Ishikawa (cell line): Measurements from ENCODE around the gene RMDN2.

Experiments used
- CEBPB ChIP-seq: IDR thresholded peaks from 2 replicates; pipeline ENCODE4 v1.6.1; 2012
- CREB1 ChIP-seq: IDR thresholded peaks from 2 replicates; pipeline ENCODE4 v1.6.1; 2012; ENCODE audit warnings: low read depth
- EGR1 ChIP-seq: IDR thresholded peaks from 2 replicates; pipeline ENCODE4 v1.6.1; 2012
- EP300 ChIP-seq: IDR thresholded peaks from 2 replicates; pipeline ENCODE4 v1.6.1; 2012; ENCODE audit warnings: borderline replicate concordance
- FOXM1 ChIP-seq: IDR thresholded peaks from 2 replicates; pipeline ENCODE4 v1.6.1; 2012; ENCODE audit warnings: low read depth, borderline replicate concordance
- NFIC ChIP-seq: IDR thresholded peaks from 2 replicates; pipeline ENCODE4 v1.6.1; 2012
- RAD21 ChIP-seq: IDR thresholded peaks from 2 replicates; pipeline ENCODE4 v1.6.1; 2012; ENCODE audit warnings: low read depth
- TAF1 ChIP-seq: IDR thresholded peaks from 2 replicates; pipeline ENCODE4 v1.6.1; 2012; ENCODE audit warnings: low read depth, mild to moderate bottlenecking
- TCF12 ChIP-seq: IDR thresholded peaks from 2 replicates; pipeline ENCODE4 v1.6.1; 2012; ENCODE audit warnings: low read depth
- TEAD4 ChIP-seq: IDR thresholded peaks from 2 replicates; pipeline ENCODE4 v1.6.1; 2012
- YY1 ChIP-seq: IDR thresholded peaks from 2 replicates; pipeline ENCODE4 v1.6.1; 2012; ENCODE audit warnings: low read depth
- ZBTB7A ChIP-seq: IDR thresholded peaks from 2 replicates; pipeline ENCODE4 v1.6.1; 2012; ENCODE audit warnings: low read depth
- TF ChIP-seq, protein P1 (sequence below): IDR thresholded peaks from 2 replicates; pipeline ENCODE4 v1.6.1; 2012
- TF ChIP-seq, protein P2 (sequence below): IDR thresholded peaks from 2 replicates; pipeline ENCODE4 v1.6.1; 2012; ENCODE audit warnings: low read depth, mild to moderate bottlenecking
- TF ChIP-seq, protein P3 (sequence below): IDR thresholded peaks from 2 replicates; pipeline ENCODE4 v1.6.1; 2012

The RMDN2 gene

DNA sequence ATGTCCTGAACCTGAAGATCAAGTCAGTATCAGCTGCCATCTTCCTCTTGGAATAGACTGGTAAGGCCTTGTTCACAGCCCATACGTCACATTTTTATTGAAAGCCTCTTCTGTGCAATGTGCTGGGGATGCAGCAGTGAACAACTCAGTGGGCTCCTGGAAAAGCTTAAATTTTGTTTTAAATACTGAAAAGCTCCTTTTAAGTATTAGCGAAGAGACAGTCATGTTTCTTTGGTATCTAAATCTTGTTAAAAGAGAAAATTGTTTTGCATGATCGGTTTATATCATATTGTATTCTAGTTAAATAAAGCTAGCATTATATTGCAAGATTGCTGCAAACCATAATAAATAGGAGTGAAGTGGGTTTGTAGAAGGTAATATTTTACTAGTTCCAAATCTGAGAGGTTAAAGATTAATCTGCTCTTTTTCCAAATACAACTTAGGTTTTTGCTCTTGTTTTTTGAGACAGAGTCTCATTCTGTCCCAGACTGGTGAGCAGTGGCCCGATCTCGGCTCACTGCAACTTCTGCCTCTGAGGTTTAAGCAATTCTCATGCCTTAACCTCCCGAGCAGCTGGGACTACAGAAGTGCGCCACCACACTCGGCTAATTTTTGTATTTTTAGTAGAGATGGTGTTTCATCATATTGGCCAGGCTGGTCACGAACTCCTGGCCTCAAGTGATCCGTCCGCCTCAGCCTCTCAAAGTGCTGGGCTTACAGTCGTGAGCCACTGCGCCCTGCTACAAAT lies 1.6 kb upstream of the RMDN2 start:
- TF ChIP-seq NFIC = no peak
- no peak for TF ChIP-seq TCF12
- TF ChIP-seq YY1 = no peak
- TF ChIP-seq FOXM1 = no peak

DNA sequence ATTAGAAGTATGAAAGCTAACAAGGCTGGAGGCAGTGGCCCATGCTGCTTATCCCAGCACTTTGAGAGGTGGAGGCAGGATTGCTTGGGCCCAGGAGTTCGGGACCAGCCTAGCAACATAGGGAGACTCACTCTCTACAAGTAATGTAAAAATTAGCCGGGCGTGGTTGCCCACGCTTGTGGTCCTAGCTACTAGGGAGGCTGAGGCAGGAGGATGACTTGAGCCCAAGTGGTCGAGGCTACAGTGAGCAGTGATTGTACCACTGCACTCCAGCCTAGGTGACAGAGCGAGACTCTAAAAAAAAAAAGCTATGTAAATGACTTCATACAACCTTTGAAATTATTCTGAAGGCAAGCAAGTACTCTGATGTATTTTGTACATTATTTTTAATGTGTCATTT lies 1.5 kb downstream of the RMDN2 start:
- TF ChIP-seq EGR1 (no peak), NFIC (no peak), ZBTB7A (no peak), CEBPB (no peak), RAD21 (no peak), FOXM1 (no peak), EP300 (no peak), TAF1 (no peak), TCF12 (no peak), CREB1 (no peak), YY1 (no peak), TEAD4 (no peak)
- TF ChIP-seq, protein P1, sequence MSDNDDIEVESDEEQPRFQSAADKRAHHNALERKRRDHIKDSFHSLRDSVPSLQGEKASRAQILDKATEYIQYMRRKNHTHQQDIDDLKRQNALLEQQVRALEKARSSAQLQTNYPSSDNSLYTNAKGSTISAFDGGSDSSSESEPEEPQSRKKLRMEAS = no peak
- TF ChIP-seq, protein P2, sequence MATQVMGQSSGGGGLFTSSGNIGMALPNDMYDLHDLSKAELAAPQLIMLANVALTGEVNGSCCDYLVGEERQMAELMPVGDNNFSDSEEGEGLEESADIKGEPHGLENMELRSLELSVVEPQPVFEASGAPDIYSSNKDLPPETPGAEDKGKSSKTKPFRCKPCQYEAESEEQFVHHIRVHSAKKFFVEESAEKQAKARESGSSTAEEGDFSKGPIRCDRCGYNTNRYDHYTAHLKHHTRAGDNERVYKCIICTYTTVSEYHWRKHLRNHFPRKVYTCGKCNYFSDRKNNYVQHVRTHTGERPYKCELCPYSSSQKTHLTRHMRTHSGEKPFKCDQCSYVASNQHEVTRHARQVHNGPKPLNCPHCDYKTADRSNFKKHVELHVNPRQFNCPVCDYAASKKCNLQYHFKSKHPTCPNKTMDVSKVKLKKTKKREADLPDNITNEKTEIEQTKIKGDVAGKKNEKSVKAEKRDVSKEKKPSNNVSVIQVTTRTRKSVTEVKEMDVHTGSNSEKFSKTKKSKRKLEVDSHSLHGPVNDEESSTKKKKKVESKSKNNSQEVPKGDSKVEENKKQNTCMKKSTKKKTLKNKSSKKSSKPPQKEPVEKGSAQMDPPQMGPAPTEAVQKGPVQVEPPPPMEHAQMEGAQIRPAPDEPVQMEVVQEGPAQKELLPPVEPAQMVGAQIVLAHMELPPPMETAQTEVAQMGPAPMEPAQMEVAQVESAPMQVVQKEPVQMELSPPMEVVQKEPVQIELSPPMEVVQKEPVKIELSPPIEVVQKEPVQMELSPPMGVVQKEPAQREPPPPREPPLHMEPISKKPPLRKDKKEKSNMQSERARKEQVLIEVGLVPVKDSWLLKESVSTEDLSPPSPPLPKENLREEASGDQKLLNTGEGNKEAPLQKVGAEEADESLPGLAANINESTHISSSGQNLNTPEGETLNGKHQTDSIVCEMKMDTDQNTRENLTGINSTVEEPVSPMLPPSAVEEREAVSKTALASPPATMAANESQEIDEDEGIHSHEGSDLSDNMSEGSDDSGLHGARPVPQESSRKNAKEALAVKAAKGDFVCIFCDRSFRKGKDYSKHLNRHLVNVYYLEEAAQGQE = no peak
- TF ChIP-seq, protein P3, sequence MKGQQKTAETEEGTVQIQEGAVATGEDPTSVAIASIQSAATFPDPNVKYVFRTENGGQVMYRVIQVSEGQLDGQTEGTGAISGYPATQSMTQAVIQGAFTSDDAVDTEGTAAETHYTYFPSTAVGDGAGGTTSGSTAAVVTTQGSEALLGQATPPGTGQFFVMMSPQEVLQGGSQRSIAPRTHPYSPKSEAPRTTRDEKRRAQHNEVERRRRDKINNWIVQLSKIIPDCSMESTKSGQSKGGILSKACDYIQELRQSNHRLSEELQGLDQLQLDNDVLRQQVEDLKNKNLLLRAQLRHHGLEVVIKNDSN = no peak

DNA sequence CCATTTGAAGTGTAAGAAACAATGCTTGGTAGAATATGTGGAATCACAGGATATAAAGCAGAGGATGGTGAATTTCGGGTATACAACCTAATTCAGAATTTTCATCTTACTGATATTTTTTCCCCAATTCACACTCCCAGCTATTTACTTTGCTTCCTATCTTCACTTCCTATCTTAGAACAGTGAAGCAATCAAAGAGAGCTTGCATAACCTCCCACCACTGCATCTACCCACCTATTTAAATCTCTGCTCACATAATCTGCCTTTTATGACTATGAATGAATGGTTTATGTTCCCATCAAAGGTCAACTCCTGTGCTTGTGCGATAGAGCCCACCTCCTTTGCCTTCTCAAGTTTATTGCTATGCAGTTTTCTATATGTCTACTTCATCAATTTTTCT lies 3.3 kb downstream of the RMDN2 start:
- TF ChIP-seq TEAD4 (no peak), NFIC (no peak), TCF12 (no peak), YY1 (no peak), CREB1 (no peak), RAD21 (no peak), ZBTB7A (no peak), TAF1 (no peak), FOXM1 (no peak), CEBPB (no peak), EP300 (no peak), EGR1 (no peak)
- TF ChIP-seq, protein P2 = no peak
- TF ChIP-seq, protein P1 = no peak

DNA sequence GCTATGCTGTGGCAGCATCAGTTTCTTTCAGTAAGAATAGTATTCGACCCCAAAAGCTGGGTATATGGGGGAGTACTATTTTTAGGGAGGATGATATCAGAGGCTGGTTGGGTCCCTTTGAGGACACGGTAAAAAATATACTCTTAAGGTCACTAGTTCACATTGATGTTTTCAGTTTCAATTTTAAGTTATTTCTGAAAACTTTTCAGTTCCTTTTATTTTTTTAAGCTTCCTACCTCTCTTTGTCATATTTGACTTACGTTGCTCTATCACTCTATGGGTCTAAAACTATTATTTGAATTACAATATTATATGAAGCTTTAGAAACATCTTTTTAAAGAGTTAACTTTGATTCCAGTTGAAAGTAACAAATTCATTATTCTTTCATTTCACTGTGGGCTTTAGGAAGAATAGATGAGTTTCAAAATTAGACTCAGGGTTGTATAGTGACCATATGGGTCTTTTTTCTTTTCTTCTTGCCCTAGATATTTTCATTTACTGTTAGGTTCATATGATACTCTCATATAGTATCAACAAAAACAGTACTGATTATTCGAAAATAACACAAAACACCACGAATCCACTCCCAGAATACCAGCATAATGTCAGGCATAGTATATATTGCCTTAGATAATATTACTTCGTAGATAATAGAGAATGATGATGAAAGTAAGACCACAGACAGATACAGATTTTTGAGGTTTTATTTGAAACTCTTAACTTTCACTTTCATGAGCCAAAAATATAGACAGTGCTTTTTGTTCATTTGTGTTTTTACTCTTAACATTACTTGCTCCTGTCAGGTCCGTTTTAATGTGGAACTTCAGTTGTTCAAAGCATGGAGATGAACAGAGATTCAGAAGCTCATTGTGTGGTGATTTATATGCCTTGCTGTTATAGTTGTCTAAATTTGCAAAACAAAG lies 9.8 kb downstream of the RMDN2 start:
- no peak for TF ChIP-seq TCF12
- no peak for TF ChIP-seq RAD21
- TF ChIP-seq, protein P3 = no peak
- no peak for TF ChIP-seq FOXM1
- no peak for TF ChIP-seq CEBPB
- no peak for TF ChIP-seq YY1
- TF ChIP-seq, protein P2 = no peak
- TF ChIP-seq EGR1 = no peak
- no peak for TF ChIP-seq CREB1
- no peak for TF ChIP-seq EP300
- no peak for TF ChIP-seq ZBTB7A
- TF ChIP-seq NFIC = no peak
- TF ChIP-seq TAF1 = no peak
- no peak for TF ChIP-seq TEAD4
- TF ChIP-seq, protein P1 = no peak
